OCI-LY1 (cell line): Measurements from ENCODE around the gene C2CD2L.

Experiments used
- EZH2 ChIP-seq: fragments of 200-600 bp; sonication (generic), shearing (Covaris generic); IDR thresholded peaks from 2 replicates; pipeline ENCODE4 v1.8.0; 2017; ENCODE audit warnings: borderline replicate concordance, mixed run types, mild to moderate bottlenecking, antibody characterized with exemption, low read length, moderate library complexity, mixed read lengths
- TF ChIP-seq, protein P1 (sequence below): fragments of 200-600 bp; sonication (generic), shearing (Covaris generic); IDR thresholded peaks from 2 replicates; pipeline ENCODE4 v1.5.1; 2017; ENCODE audit warnings: mild to moderate bottlenecking, antibody characterized with exemption, low read length, moderate library complexity, mixed read lengths

DNA sequence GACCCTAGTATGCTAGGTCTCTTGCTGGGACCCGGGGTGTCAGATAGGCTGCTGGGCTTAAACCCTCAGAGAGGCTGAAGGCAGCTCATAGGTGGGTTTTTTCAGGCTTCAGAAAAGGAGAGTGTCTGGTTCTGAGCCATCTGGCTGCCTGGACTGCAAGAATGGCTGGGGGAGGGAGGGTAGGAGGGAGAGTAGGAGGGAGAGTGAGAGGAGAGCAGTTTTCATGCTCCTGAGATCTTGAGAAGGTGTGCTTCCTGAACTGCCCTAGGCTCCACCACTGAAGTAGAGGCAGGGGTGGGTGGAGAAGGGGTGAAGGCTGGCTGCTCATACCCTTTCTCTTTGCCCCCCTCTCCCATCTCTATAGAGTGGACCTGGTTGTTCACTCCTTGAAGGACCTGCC, 17.8 kb upstream of the C2CD2L start:
- TF ChIP-seq, protein P1, sequence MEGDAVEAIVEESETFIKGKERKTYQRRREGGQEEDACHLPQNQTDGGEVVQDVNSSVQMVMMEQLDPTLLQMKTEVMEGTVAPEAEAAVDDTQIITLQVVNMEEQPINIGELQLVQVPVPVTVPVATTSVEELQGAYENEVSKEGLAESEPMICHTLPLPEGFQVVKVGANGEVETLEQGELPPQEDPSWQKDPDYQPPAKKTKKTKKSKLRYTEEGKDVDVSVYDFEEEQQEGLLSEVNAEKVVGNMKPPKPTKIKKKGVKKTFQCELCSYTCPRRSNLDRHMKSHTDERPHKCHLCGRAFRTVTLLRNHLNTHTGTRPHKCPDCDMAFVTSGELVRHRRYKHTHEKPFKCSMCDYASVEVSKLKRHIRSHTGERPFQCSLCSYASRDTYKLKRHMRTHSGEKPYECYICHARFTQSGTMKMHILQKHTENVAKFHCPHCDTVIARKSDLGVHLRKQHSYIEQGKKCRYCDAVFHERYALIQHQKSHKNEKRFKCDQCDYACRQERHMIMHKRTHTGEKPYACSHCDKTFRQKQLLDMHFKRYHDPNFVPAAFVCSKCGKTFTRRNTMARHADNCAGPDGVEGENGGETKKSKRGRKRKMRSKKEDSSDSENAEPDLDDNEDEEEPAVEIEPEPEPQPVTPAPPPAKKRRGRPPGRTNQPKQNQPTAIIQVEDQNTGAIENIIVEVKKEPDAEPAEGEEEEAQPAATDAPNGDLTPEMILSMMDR, result no peak
- no peak for TF ChIP-seq EZH2
